Measurements from ENCODE around the gene ABLIM3. TPM values are rescaled to one million over a fixed set of nuclear protein-coding genes. Genes with fewer than 3 reads are reported as not detected.

ABLIM3 gene
- total RNA-seq, 1 experiment from 2014 or later = not detected

GRCh38 chr5:149238540-149238939 lies 97.2 kb downstream of the ABLIM3 start:
- no peaks in the 10 kb centered on the region for H3K4me1 ChIP-seq
- intact Hi-C loops (cut with micrococcal nuclease; ENCODE audit: unreplicated experiment) = no loop called here
- TF ChIP-seq CTCF (IDR thresholded peaks at IDR 0.05; ENCODE audit: insufficient read depth in 1 of 2, low read depth in 1 of 2, low read length in 1 of 2, severe bottlenecking in 1 of 2, unreplicated experiment in 1 of 2) = peak in 1 of 2 experiments; percentile 12

GRCh38 chr5:149239917-149240316 lies 98.6 kb downstream of the ABLIM3 start:
- peaks cover 30% of the 10 kb centered on the region for H3K27me3 Mint-ChIP-seq (ENCODE audit: insufficient read depth, unreplicated experiment)
- POLR2A ChIA-PET = no interaction called here

More at GRCh38 chr5:149238540-149238939, 97.2 kb downstream of the ABLIM3 start:
- no TSS peak for BruUV-seq (replicated peaks)
- POLR2A ChIA-PET = interaction anchor here (0.6 kb wide), 1 partner anchor 30 kb away, joined by 3 read pairs; no protein-coding TSS in a partner anchor
- Mint-ChIP-seq H3K27me3 (ENCODE audit: insufficient read depth, unreplicated experiment) (peaks cover 34% of the 10 kb centered on the region), H3K27ac (ENCODE audit: unreplicated experiment) (no peak overlapping the region), H3K9me3 (ENCODE audit: unreplicated experiment) (no peaks in the 10 kb centered on the region), H3K4me3 (ENCODE audit: unreplicated experiment) (no peak overlapping the region), H3K4me1 (ENCODE audit: low read depth, unreplicated experiment) (no peaks in the 10 kb centered on the region), H3K36me3 (ENCODE audit: insufficient read depth, unreplicated experiment) (no peaks in the 10 kb centered on the region)
- no peaks in the 10 kb centered on the region for H3K36me3 ChIP-seq (ENCODE audit: control insufficient read depth, insufficient read depth, low read length)
- CTCF ChIA-PET = interaction anchor here (0.8 to 1.9 kb wide), 2 partner anchors 97 to 114 kb away, joined by 3 to 6 read pairs; partner anchors contain the start of gene ABLIM3
- no peak overlapping the region for H3K4me3 ChIP-seq (ENCODE audit: low read depth, low read length)
- no peak for DNase-seq
- no peaks in the 10 kb centered on the region; the same call in 1 of the 2 replicates for H3K9me3 ChIP-seq
- no peaks in the 10 kb centered on the region; the same call in 1 of the 2 replicates for H3K27me3 ChIP-seq (replicated peaks; ENCODE audit: control insufficient read depth, insufficient read depth, low read length)

GRCh38 chr5:149240354-149240998 lies 99.2 kb downstream of the ABLIM3 start:
- no peak overlapping the region for H3K4me3 Mint-ChIP-seq (ENCODE audit: unreplicated experiment)

More at GRCh38 chr5:149239917-149240316, 98.6 kb downstream of the ABLIM3 start:
- H3K27ac Mint-ChIP-seq (ENCODE audit: unreplicated experiment) = no peak overlapping the region
- no peak overlapping the region for H3K4me3 ChIP-seq (ENCODE audit: low read depth, low read length)
- H3K4me1 ChIP-seq = no peaks in the 10 kb centered on the region
- TF ChIP-seq CTCF (IDR thresholded peaks at IDR 0.05; ENCODE audit: insufficient read depth in 1 of 2, low read depth in 1 of 2, low read length in 1 of 2, severe bottlenecking in 1 of 2, unreplicated experiment in 1 of 2) = no peak
- H3K27me3 ChIP-seq (replicated peaks; ENCODE audit: control insufficient read depth, insufficient read depth, low read length) = no peaks in the 10 kb centered on the region; the same call in 1 of the 2 replicates
- no peak overlapping the region for H3K4me3 Mint-ChIP-seq (ENCODE audit: unreplicated experiment)
- no peaks in the 10 kb centered on the region for H3K4me1 Mint-ChIP-seq (ENCODE audit: low read depth, unreplicated experiment)
- no peaks in the 10 kb centered on the region for H3K36me3 ChIP-seq (ENCODE audit: control insufficient read depth, insufficient read depth, low read length)
- no TSS peak for BruUV-seq (replicated peaks)
- no peaks in the 10 kb centered on the region; the same call in 1 of the 2 replicates for H3K9me3 ChIP-seq
- no peaks in the 10 kb centered on the region for H3K9me3 Mint-ChIP-seq (ENCODE audit: unreplicated experiment)
- CTCF ChIA-PET = no interaction called here
- H3K36me3 Mint-ChIP-seq (ENCODE audit: insufficient read depth, unreplicated experiment) = no peaks in the 10 kb centered on the region
- intact Hi-C loops (cut with micrococcal nuclease; ENCODE audit: unreplicated experiment) = no loop called here
- no peak for DNase-seq

More at GRCh38 chr5:149240354-149240998, 99.2 kb downstream of the ABLIM3 start:
- Histone ChIP-seq H3K36me3 (ENCODE audit: control insufficient read depth, insufficient read depth, low read length) (no peaks in the 10 kb centered on the region), H3K9me3 (no peaks in the 10 kb centered on the region; the same call in 1 of the 2 replicates), H3K4me3 (ENCODE audit: low read depth, low read length) (no peak overlapping the region), H3K4me1 (no peaks in the 10 kb centered on the region), H3K27me3 (replicated peaks; ENCODE audit: control insufficient read depth, insufficient read depth, low read length) (no peaks in the 10 kb centered on the region; the same call in 1 of the 2 replicates)
- intact Hi-C loops (cut with micrococcal nuclease; ENCODE audit: unreplicated experiment) = no loop called here
- ChIA-PET POLR2A (no interaction called here), CTCF (no interaction called here)
- no peak overlapping the region for H3K27ac Mint-ChIP-seq (ENCODE audit: unreplicated experiment)
- H3K27me3 Mint-ChIP-seq (ENCODE audit: insufficient read depth, unreplicated experiment) = peaks cover 34% of the 10 kb centered on the region
- DNase-seq = no peak
- no peaks in the 10 kb centered on the region for H3K4me1 Mint-ChIP-seq (ENCODE audit: low read depth, unreplicated experiment)
- H3K9me3 Mint-ChIP-seq (ENCODE audit: unreplicated experiment) = no peaks in the 10 kb centered on the region
- no TSS peak for BruUV-seq (replicated peaks)
- H3K36me3 Mint-ChIP-seq (ENCODE audit: insufficient read depth, unreplicated experiment) = no peaks in the 10 kb centered on the region
- TF ChIP-seq CTCF (IDR thresholded peaks at IDR 0.05; ENCODE audit: insufficient read depth in 1 of 2, low read depth in 1 of 2, low read length in 1 of 2, severe bottlenecking in 1 of 2, unreplicated experiment in 1 of 2) = no peak

Data from Caco-2 (cell line).